Heart left ventricle (tissue), 16 donors: ENCODE data around the gene YY1. TPM values are rescaled to one million over a fixed set of nuclear protein-coding genes. Genes with fewer than 3 reads are reported as not detected.

Experiments used
- ATAC-seq, 4 donors: fragments of 200-7000 bp; cut with Tn5 transposase; one replicate each; pipeline ENCODE4 v1.9.1; 2020 to 2022; ENCODE audit warnings: moderate library complexity in 4 of 4, mild to moderate bottlenecking in 3 of 4, moderate number of reproducible peaks in 1 of 4
- DNase-seq, 5 donors: peaks; one replicate each; pipeline ENCODE4 v3.0.0-alpha.2; 2020
- H3K27ac ChIP-seq, 12 donors: fragments of 200-600 bp; sonication (generic) in 4 of 12; one replicate each; pipeline versions ENCODE4 v1.5.0 to v1.8.0; 2016 to 2022; ENCODE audit warnings: mild to moderate bottlenecking in 2 of 12
- H3K27me3 ChIP-seq, 9 donors: fragments of 200-600 bp; sonication (generic) in 2 of 9; one replicate each; pipeline versions ENCODE4 v1.5.1 to v1.8.0; 2016 to 2022; ENCODE audit warnings: mild to moderate bottlenecking in 3 of 9
- H3K36me3 ChIP-seq, 9 donors: fragments of 200-600 bp; sonication (generic) in 2 of 9; one replicate each; pipeline versions ENCODE4 v1.5.0 to v1.8.0; 2018 to 2022; ENCODE audit warnings: mild to moderate bottlenecking in 2 of 9
- H3K4me1 ChIP-seq, 12 donors: fragments of 200-600 bp; sonication (generic) in 4 of 12; one replicate each; pipeline versions ENCODE4 v1.5.0 to v1.8.0; 2016 to 2022; ENCODE audit warnings: mild to moderate bottlenecking in 3 of 12
- H3K4me3 ChIP-seq, 12 donors: fragments of 200-600 bp; sonication (generic) in 4 of 12; one replicate each; pipeline versions ENCODE4 v1.5.0 to v1.8.0; 2017 to 2022; ENCODE audit warnings: mild to moderate bottlenecking in 9 of 12, moderate library complexity in 4 of 12
- H3K9me3 ChIP-seq, 12 donors: fragments of 200-600 bp; sonication (generic) in 4 of 12; one replicate each; pipeline versions ENCODE4 v1.5.0 to v1.8.0; 2016 to 2022; ENCODE audit warnings: mild to moderate bottlenecking in 1 of 12
- CTCF ChIP-seq, 12 donors: fragments of 200-600 bp; sonication (generic) in 4 of 12; IDR thresholded peaks; one replicate each; pipeline versions ENCODE4 v1.5.0 to v1.8.0; 2018 to 2022; ENCODE audit warnings: antibody characterized with exemption in 12 of 12, mild to moderate bottlenecking in 5 of 12
- POLR2A ChIP-seq, 2 donors: fragments of 450-650 bp; IDR thresholded peaks; one replicate each; pipeline ENCODE4 v1.6.1; 2017; ENCODE audit warnings: antibody characterized with exemption in 2 of 2, mild to moderate bottlenecking in 2 of 2, moderate library complexity in 2 of 2
- WGBS, 4 donors: extraction: QIAGEN DNeasy Blood & Tissue Kit in 2 of 4; methylation state at CpG; one replicate each; pipeline versions ENCODE4 v1.1.5 to v1.1.7; 2013 to 2018; 5-methylcytosine and 5-hydroxymethylcytosine counted together
- intact Hi-C, 10 donors: fragments of 100-400 bp; cut with DNase I; formaldehyde crosslinking; loops; one replicate each; pipeline versions ENCODE4 v1.11.1 to v1.14.2; 2022
- polyA plus RNA-seq, 2 donors: library from polyadenylated mRNA; stranded (reverse); fragments of 200-250 nt; gene quantifications; one replicate each; pipeline ENCODE4 v1.2.3, GENCODE V29; 2013
- total RNA-seq, 9 donors: library from RNA; depleted of rRNA in 2 of 9; stranded (reverse); fragments of >200 nt in 2 of 9; fragmentation: NEBNext Ultra II Directional in 3 of 9; extraction: Animal tissue kit (Norgen Biotek cat#: 25700) in 3 of 9; gene quantifications; one replicate each; pipeline versions ENCODE4 v1.1.0 to v1.2.4, GENCODE V29; 2016 to 2023
- donor health status: ischemic (EF 13 %, LVEDD 7.1; RV severe dilation, severe dysfunction).
- donor health status: healthy with polysubstance abuse.
- donor health status: DM: no; HTN: yes; CAD: no.
- donor health status: DM: no; HTN: no; CAD: no.
- donor health status: ischemic (EF 25% LVEDD 6.9; RV normal size, moderate dysfunction).
- donor health status: ischemic (EF 25% LVEDD 5.7; RV mildly dilated, moderate dysfunction).
- donor health status: healthy.
- donor health status: DM: yes; HTN: yes; CAD: no.
- donor health status: ischemic (EF 35%, LVEDD 5.7; RV mildly dilated, moderate dysfunction).
- donor health status: nonischemic (EF 11% LVEDD 7.7; RV severe dilation, severe dysfunction).
- donor health status: DM: yes; HTN: yes; CAD: no.
- donor health status: PGD.
- donor health status: ischemic (EF 29% LVEDD 5.4; RV normal size, mild dysfunction).
- donor health status: nonischemic (EF 23%, LVEDD 6.1; RV moderate dilation, normal function).

The YY1 gene
- total and polyA plus RNA-seq, 11 donors = 18.4 to 59.7 (median 45.1) TPM

GRCh38 chr14:100323942-100324307 is 85.0 kb downstream of the YY1 start:
- DNase-seq (no peak), ATAC-seq (no peak)
- no peaks in the 10 kb centered on the region for H3K9me3 ChIP-seq
- H3K36me3 ChIP-seq = no peaks in the 10 kb centered on the region
- TF ChIP-seq POLR2A (IDR thresholded peaks at IDR 0.05) = no peak
- no peak for TF ChIP-seq CTCF (IDR thresholded peaks at IDR 0.05)
- peaks cover 0 to 7% (median 0%) of the 10 kb centered on the region in 12 donors for H3K4me1 ChIP-seq
- H3K4me3 ChIP-seq = no peak overlapping the region
- H3K27me3 ChIP-seq = no peaks in the 10 kb centered on the region
- 89 to 94% (median 92%) methylated on average over 8 of the region's 8 CpGs for WGBS, 4 donors
- no peak overlapping the region for H3K27ac ChIP-seq
- intact Hi-C loops = no loop called here

- Histone ChIP-seq H3K4me1 (peaks cover 0 to 7% (median 0%) of the 10 kb centered on the region in 12 donors), H3K27ac (no peak overlapping the region), H3K27me3 (no peaks in the 10 kb centered on the region), H3K9me3 (no peaks in the 10 kb centered on the region), H3K36me3 (no peaks in the 10 kb centered on the region), H3K4me3 (no peak overlapping the region)
- intact Hi-C loops = no loop called here
- TF ChIP-seq CTCF (IDR thresholded peaks at IDR 0.05) (no peak), POLR2A (IDR thresholded peaks at IDR 0.05) (no peak)
- WGBS, 4 donors = 82 to 86% (median 85%) methylated on average over 17 of the region's 17 CpGs
- ATAC-seq (no peak), DNase-seq (peak in 1 of 5 donors; percentile 20)
These were observed 86.3 kb downstream of the YY1 start for GRCh38 chr14:100325231-100325632.

GRCh38 chr14:100325958-100326357 is 87.0 kb downstream of the YY1 start:
- WGBS, 4 donors = 90 to 95% (median 92%) methylated on average over 12 to 13 of the region's 13 CpGs
- no peaks in the 10 kb centered on the region for H3K27me3 ChIP-seq
- DNase-seq (peak in 1 of 5 donors; percentile 13), ATAC-seq (no peak)
- intact Hi-C loops = no loop called here
- no peak overlapping the region for H3K4me3 ChIP-seq
- H3K27ac ChIP-seq = no peak overlapping the region
- no peaks in the 10 kb centered on the region for H3K9me3 ChIP-seq
- no peak for TF ChIP-seq CTCF (IDR thresholded peaks at IDR 0.05)
- TF ChIP-seq POLR2A (IDR thresholded peaks at IDR 0.05) = no peak
- H3K4me1 ChIP-seq = peaks cover 0 to 7% (median 0%) of the 10 kb centered on the region in 12 donors
- H3K36me3 ChIP-seq = no peaks in the 10 kb centered on the region

- Histone ChIP-seq H3K27me3 (no peaks in the 10 kb centered on the region), H3K9me3 (no peaks in the 10 kb centered on the region), H3K4me3 (no peak overlapping the region), H3K27ac (no peak overlapping the region), H3K36me3 (no peaks in the 10 kb centered on the region), H3K4me1 (no peaks in the 10 kb centered on the region)
- peak in 1 of 5 donors; percentile 17 for DNase-seq
- ATAC-seq = no peak
- intact Hi-C loops = no loop called here
- WGBS, 4 donors = 92 to 95% (median 94%) methylated on average over 21 to 24 of the region's 24 CpGs
- TF ChIP-seq POLR2A (IDR thresholded peaks at IDR 0.05) (no peak), CTCF (IDR thresholded peaks at IDR 0.05) (no peak)
These were observed 88.2 kb downstream of the YY1 start for GRCh38 chr14:100327128-100327527.
